Measurements from ENCODE around the gene P2RX6.
"Not testable (repeated sequence)": the region's sequence is repeated elsewhere in the genome, so short reads cannot be mapped to it uniquely, and the experiment has no call there.

DNA sequence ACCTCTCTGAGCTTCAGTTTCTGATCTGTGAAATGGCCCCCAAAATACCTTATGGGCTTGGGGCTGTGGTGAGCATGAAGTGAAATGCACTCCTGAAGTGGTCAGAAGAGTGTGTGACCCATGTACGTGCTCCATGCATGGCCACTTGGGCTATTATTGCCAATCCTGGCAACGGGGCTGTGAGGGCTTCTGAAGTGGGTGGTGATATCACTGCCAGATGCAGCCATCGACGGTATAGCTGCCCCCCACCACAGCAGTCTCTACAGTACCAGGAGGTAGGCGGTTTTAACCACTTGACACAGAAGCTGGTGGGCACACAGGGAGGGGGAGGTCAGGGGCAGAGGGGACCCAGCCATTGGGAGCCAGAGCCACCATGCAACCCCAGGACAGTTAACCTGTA is 33.5 kb downstream of the P2RX6 start:
- not testable (repeated sequence) for TF ChIP-seq POLR2AphosphoS5 (IDR thresholded peaks at IDR 0.05; ENCODE audit: borderline replicate concordance, low read depth, low read length); EZH2 (IDR thresholded peaks at IDR 0.05); FOXP2 (optimal IDR thresholded peaks at IDR 0.05; ENCODE audit: control extremely low read depth, extremely low read length, insufficient read depth)

Data from SK-N-MC (cell line).